CD4-positive, alpha-beta T cell treated with Interleukin-1 beta for 1 hour (primary cell): ENCODE data around the gene SPAG16.

ENCODE experiments used
- DNase-seq, 2 donors: peaks; one replicate each; pipeline ENCODE4 v3.0.0-alpha.2; 2020 to 2022

Gene SPAG16

DNA sequence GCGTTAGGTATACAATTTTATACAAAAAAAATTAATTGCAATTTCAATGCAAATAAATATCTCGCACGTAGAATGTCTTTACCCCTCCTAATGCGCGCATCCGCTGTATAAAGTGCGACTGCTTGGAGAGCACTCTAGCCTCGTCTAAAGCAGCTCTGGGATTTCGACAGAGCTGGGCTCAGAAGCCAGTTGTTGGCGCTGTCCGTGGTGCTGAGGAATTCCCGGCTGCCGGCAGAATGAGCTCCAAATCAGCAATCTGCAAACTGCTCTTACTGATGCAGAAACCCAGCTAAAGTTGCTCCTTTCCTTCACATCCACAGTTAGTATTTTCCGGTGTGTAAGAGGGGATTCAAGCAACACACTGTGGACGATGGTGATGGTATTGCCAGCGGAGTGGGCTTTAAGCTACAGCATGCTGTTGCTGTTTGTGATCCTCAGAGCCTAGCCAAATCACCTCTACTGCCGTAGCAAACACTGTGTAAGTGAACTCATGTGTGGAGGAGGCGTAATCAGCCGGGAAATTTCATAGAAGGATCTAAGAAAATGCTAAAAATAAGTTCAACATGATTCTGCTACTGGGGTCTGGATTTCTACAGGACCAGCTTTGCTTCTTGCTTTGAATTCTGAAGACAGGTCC, 1126.8 kb downstream of the SPAG16 start, which contains the start of gene VWC2L:
Gene VWC2L (plus strand): TSS at position 137 of the 637 bp plus-strand sequence. CDS start 3,140 bp downstream, outside the sequence.
- no peak for DNase-seq

DNA sequence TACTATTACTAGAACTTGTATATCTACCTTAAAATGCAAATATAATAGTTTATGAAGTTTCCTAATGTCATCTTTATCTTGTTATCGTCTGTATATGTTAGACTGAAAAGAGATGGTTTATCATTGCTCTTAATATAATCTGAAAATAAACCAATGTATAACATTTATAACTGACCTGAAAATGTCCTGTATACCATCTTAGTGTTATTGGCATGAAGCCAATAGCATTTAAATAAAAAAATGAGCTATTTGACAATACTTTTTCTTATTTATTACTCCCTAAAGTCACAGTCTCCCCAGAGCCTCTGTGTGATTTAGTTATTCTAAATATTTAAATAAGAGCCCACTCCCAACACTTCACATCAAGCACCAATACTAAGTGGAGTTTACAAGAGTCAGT, 1128.4 kb downstream of the SPAG16 start:
- no peak for DNase-seq

DNA sequence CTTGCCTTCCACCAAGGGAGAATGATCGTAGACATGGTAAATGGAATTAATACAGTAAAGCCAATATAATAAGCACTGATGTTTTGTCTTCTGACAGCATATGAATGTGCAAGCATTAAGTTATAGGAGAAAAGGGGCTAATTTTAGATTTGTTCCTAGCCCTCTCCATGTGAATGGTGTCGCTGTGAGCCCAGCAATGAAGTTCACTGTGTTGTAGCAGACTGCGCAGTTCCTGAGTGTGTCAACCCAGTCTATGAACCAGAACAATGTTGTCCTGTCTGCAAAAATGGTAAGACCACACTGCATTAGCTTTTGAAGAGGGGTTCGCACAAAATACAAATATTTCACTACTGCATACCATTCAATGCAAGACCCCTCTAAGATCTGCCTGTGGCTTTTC, 1152.2 kb downstream of the SPAG16 start:
- no peak for DNase-seq

DNA sequence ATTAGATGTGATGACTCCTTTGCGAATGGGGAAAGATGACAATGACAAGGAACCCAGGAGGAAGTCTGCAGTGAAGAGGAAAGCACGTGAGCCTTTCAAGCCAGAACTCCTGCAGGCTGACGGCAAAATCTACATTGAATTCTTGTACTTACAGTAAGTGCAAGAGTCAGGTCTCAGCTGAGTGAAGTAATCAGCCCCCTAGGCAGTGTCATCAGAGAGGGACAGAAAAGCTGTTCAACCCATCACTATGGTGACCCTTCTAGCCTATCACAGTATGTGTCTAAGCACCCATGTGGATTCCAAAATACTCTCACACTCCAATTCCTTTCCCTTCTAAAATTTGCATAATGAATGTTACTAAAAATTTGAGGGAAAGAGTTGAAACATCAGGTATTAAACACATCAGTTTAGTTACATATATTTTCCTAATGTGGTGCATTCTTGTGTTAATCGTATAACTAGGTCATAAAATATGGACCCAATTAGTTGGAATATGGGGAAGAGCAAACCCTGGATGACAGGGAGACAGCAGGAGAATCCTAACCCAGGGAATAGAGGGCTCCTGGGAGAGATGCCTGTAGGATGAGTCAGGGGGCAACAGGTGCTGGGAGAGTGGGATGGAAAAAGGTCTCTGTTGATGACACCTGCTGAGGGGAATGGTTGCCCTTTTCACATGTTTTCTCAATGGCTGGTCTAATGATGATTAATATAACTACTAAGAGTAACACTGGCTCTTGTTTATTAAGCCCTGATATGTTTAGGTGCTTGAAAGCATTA, 1166.0 kb downstream of the SPAG16 start:
- no peak for DNase-seq

DNA sequence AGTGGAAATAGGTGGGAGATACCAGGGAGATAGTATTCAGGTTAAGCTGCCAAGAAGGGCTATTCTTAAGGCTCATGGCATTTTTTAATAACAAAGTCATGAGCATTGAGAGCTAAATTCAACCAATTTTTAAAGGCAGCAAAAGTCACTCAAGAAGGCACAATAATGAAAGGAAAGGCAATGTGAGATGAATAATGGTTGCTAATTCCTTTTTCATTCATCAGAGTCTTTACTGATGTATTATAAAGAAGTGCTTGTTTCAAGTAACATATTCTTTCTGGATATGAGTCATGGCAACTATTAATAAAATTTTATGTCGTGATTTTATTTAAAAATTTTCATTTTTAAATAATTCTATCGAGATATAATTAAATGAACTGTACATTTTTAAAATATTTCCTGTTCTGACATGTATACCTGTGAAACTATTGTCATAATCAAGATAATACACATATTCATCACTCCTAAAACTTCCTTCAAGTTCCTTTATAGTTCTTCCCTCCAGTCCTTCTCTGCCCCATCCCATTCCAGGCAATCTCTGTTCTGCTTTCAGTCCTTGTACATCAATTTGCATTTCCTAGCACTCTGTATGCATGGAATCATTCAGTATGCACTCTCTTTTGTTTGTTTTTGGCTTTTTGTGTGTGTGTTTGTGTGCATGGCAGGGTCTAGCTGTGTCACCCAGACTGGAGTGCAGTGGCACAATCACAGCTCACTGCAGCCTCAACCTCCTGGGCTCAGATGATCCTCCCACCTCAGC, 1167.4 kb downstream of the SPAG16 start:
- DNase-seq, result no peak
